ENCODE results near the gene FRK. TPM values are rescaled to one million over a fixed set of nuclear protein-coding genes. Genes with fewer than 3 reads are reported as not detected.

The FRK gene
- total RNA-seq, 2 donors from 2014 or later = 2.7 to 6.3 TPM

DNA sequence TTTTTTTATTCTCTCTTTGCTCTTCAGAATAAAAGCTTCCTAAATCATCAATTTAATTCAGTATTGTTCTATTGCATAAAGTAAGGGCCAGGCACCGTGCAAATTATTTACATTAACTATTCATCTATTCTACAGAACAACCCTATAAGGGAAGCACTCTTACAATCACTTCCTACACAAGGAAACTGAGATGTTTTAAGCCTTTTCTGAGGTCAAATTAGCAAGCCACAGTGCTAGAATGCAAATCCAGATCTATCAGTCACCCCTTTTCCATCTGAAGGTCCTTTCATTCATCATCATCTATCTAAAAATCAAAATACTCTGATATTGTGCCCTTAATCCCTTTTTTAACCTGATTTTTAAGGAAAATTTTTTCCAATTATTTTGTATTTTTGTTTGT lies 31.2 kb downstream of the FRK start:
- TF ChIP-seq, protein P1, sequence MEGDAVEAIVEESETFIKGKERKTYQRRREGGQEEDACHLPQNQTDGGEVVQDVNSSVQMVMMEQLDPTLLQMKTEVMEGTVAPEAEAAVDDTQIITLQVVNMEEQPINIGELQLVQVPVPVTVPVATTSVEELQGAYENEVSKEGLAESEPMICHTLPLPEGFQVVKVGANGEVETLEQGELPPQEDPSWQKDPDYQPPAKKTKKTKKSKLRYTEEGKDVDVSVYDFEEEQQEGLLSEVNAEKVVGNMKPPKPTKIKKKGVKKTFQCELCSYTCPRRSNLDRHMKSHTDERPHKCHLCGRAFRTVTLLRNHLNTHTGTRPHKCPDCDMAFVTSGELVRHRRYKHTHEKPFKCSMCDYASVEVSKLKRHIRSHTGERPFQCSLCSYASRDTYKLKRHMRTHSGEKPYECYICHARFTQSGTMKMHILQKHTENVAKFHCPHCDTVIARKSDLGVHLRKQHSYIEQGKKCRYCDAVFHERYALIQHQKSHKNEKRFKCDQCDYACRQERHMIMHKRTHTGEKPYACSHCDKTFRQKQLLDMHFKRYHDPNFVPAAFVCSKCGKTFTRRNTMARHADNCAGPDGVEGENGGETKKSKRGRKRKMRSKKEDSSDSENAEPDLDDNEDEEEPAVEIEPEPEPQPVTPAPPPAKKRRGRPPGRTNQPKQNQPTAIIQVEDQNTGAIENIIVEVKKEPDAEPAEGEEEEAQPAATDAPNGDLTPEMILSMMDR (IDR thresholded peaks at IDR 0.05) = no peak
- Histone ChIP-seq H3K36me3 (no peaks in the 10 kb centered on the region), H3K4me1 (no peaks in the 10 kb centered on the region), H3K27me3 (no peaks in the 10 kb centered on the region), H3K4me3 (no peak overlapping the region), H3K27ac (no peak overlapping the region), H3K9me3 (no peaks in the 10 kb centered on the region)
- DNase-seq (ENCODE audit: low spot score) = no peak

DNA sequence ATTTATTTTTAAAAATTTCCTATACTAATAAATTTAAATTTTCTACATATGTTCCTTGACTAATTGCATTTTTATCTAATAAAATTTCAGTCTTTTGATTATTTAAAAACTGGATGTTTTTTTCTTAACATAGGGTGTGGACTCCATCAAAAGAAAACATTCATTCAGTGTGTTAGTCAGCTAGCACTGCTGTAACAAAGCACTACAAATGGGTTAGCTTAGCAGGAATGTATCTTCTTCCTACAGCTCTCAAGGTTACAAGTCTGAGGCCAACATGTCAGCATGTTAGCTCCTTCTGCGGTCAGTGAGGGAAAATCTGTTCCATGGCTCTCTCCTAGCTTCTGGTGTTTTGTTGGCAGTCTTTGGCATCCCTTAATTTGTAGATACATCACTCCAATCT lies 32.5 kb downstream of the FRK start:
- H3K9me3 ChIP-seq = no peaks in the 10 kb centered on the region
- no peak overlapping the region for H3K27ac ChIP-seq
- no peaks in the 10 kb centered on the region for H3K36me3 ChIP-seq
- no peaks in the 10 kb centered on the region for H3K4me1 ChIP-seq
- H3K27me3 ChIP-seq = no peaks in the 10 kb centered on the region
- TF ChIP-seq, protein P1 (IDR thresholded peaks at IDR 0.05) = no peak
- H3K4me3 ChIP-seq = no peak overlapping the region
- no peak for DNase-seq (ENCODE audit: low spot score)

DNA sequence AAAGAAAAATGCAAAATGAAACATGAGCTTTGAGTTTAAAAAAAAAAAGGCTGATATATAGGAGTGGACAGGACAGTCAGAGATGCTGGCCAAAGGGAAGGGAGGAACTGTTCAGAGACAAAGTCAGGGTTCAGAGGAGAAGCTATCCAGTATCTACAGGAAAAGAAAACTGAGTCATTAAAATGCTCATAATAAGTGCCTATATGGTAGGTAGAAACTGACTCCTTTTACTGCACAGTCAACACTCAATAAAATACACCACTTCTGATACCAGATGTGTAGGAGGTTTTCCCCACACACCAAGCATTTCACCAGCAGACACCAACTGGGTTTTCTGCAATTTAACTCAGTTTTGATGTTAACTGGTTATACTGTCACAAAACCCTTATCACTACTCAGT lies 32.9 kb downstream of the FRK start:
- TF ChIP-seq, protein P1 (IDR thresholded peaks at IDR 0.05) = no peak

DNA sequence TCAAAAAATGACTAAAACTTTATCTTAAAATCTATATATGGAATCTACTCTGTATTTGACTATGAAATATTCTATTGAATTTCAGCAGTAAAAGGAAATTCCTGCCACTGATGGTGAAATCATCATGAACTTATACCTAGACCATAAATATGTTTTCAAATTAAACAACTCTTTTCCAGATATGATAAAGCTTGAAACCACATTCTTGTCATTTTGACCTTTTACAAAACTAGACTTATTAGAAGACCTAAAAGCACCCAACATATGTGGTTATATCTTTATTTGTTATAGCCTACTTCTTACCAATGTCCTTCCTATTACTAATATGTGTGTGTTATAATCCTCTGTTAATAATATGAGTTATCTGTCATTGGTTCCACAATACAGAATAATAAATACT lies 35.3 kb downstream of the FRK start:
- Histone ChIP-seq H3K27ac (no peak overlapping the region), H3K36me3 (no peaks in the 10 kb centered on the region)
- TF ChIP-seq, protein P1 (IDR thresholded peaks at IDR 0.05) = no peak

More for the DNA sequence above, 32.9 kb downstream of the FRK start:
- Histone ChIP-seq H3K36me3 (no peaks in the 10 kb centered on the region), H3K27me3 (no peaks in the 10 kb centered on the region), H3K9me3 (no peaks in the 10 kb centered on the region), H3K4me1 (no peaks in the 10 kb centered on the region), H3K27ac (no peak overlapping the region), H3K4me3 (no peak overlapping the region)
- no peak for DNase-seq (ENCODE audit: low spot score)

DNA sequence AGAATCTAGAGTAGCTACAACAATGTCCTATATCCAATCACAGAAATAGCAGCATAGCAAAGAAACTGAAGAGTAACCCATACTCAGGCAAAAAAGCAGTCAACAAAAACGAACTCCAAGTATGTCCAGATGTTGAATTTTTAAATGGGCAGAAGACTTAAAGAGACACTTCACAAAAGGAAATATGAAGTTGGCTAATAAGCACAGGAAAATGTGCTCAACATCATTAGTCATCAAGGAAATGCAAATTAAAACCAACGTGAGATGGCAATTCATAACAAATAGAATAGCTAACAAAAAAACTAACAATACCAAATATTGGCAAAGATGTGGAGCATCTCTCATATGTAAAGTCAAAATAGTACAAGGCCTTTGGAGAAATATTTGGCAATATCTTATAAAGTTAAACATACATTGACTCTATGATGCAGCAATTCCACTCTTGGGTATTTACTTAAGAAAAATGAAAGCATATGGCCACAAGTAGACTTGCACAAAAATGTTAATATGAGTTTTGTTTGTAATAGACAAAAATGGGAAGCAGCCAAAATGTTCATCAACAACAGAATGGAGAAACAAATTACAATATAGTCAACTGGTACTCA lies 37.7 kb downstream of the FRK start:
- Histone ChIP-seq H3K36me3 (no peaks in the 10 kb centered on the region), H3K9me3 (no peaks in the 10 kb centered on the region), H3K4me1 (peaks cover 0 to 11% of the 10 kb centered on the region in 2 donors), H3K27ac (no peak overlapping the region), H3K4me3 (no peak overlapping the region), H3K27me3 (no peaks in the 10 kb centered on the region)
- TF ChIP-seq, protein P1 (IDR thresholded peaks at IDR 0.05) = no peak
- DNase-seq (ENCODE audit: low spot score) = no peak

More for the DNA sequence above, 35.3 kb downstream of the FRK start:
- no peaks in the 10 kb centered on the region for H3K9me3 ChIP-seq
- no peaks in the 10 kb centered on the region for H3K4me1 ChIP-seq
- no peak overlapping the region for H3K4me3 ChIP-seq
- H3K27me3 ChIP-seq = no peaks in the 10 kb centered on the region
- no peak for DNase-seq (ENCODE audit: low spot score)

DNA sequence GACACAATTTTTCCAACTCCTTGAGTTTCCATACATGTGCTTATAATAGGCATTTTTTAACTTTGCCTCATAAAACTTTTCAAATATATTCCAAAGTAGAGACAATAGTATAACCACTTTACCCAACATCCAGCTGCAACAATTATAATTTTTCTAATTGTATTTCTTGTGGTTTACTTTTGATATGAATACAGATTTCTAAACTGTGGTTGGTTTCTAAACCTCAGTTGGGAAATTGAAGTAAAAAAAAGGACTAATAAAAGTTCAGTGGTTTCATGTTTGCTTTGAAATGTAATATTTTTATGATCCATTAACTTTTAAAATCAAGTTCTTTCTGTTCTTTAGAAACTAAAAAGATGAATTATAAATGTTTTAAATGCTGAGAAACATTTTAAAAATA lies 40.0 kb downstream of the FRK start:
- no peak overlapping the region for H3K4me3 ChIP-seq
- no peaks in the 10 kb centered on the region for H3K36me3 ChIP-seq
- no peak overlapping the region for H3K27ac ChIP-seq
- TF ChIP-seq, protein P1 (IDR thresholded peaks at IDR 0.05) = no peak
- no peaks in the 10 kb centered on the region for H3K27me3 ChIP-seq
- H3K4me1 ChIP-seq = peaks cover 0 to 31% of the 10 kb centered on the region in 2 donors
- no peak for DNase-seq (ENCODE audit: low spot score)
- H3K9me3 ChIP-seq = no peaks in the 10 kb centered on the region

Data from right atrium auricular region (tissue), 2 donors.